SK-N-SH (cell line): ENCODE data around the gene SLC38A2. TPM values are rescaled to one million over a fixed set of nuclear protein-coding genes. Genes with fewer than 3 reads are reported as not detected.

ENCODE experiments used
- CTCF ChIA-PET: fragments of 300-600, 350-600 bp; formaldehyde crosslinking; extraction: SDS; loops from one replicate; lab custom pipeline; 2021; lab: Yijun Ruan, JAX
- POLR2A ChIA-PET: fragments of 350-600 bp; sonication (Branson Sonifier 250); formaldehyde crosslinking; extraction: SDS; loops from one replicate; lab custom pipeline; 2020; ENCODE audit warnings: antibody characterized with exemption, inconsistent platforms; lab: Yijun Ruan, JAX
- DNase-seq: peaks from one replicate; pipeline ENCODE4 v3.0.0; 2012
- H2AFZ ChIP-seq: fragments of 200-600 bp; sonication (generic); 2 replicates; pipeline ENCODE4 v1.8.1; 2016; ENCODE audit warnings: antibody characterized with exemption, mild to moderate bottlenecking, low read depth
- H3F3A ChIP-seq: fragments of 200-600 bp; sonication (generic); replicated peaks from 2 replicates; pipeline ENCODE3; 2016; ENCODE audit warnings: antibody characterized with exemption, mild to moderate bottlenecking; ENCODE audit not compliant: insufficient read depth
- H3K27ac ChIP-seq, 2 experiments: fragments of 200-500 bp in 1 of 2; fragments of 200-600 bp in 1 of 2; sonication (Bioruptor generic) in 1 of 2; sonication (generic), shearing (Covaris generic) in 1 of 2; 2 replicates each; pipeline versions ENCODE4 v1.5.1 to v1.6.1; 2014 to 2016; ENCODE audit warnings: low read depth in 2 of 2, inconsistent platforms in 1 of 2, low read length in 1 of 2, mild to moderate bottlenecking in 1 of 2, mixed read lengths in 1 of 2
- H3K27me3 ChIP-seq: fragments of 200-600 bp; sonication (generic), shearing (Covaris generic); 2 replicates; pipeline ENCODE4 v1.6.1; 2016; ENCODE audit warnings: mixed run types; ENCODE audit not compliant: insufficient read depth
- H3K36me3 ChIP-seq, 2 experiments: fragments of 200-500 bp in 1 of 2; fragments of 200-600 bp in 1 of 2; sonication (Bioruptor generic) in 1 of 2; sonication (generic) in 1 of 2; replicated peaks in 1 of 2; 2 replicates each; pipeline versions ENCODE3 to v1.5.1; 2014 to 2016; ENCODE audit warnings: low read length in 1 of 2, mild to moderate bottlenecking in 1 of 2; ENCODE audit not compliant: insufficient read depth in 2 of 2, control insufficient read depth in 1 of 2
- H3K4me1 ChIP-seq, 2 experiments: fragments of 200-500 bp in 1 of 2; fragments of 200-600 bp in 1 of 2; sonication (Bioruptor generic) in 1 of 2; sonication (generic), shearing (Covaris generic) in 1 of 2; 2 replicates each; pipeline versions ENCODE4 v1.5.1 to v1.6.1; 2014 to 2016; ENCODE audit warnings: low read depth in 1 of 2, low read length in 1 of 2, mixed run types in 1 of 2; ENCODE audit not compliant: insufficient read depth in 2 of 2, control insufficient read depth in 1 of 2
- H3K4me2 ChIP-seq: fragments of 200-600 bp; sonication (generic), shearing (Covaris generic); 2 replicates; pipeline ENCODE4 v1.6.1; 2017; ENCODE audit warnings: mixed run types
- H3K4me3 ChIP-seq, 2 experiments: fragments of 200-500 bp in 1 of 2; fragments of 200-600 bp in 1 of 2; sonication (Bioruptor generic) in 1 of 2; sonication (generic), shearing (Covaris generic) in 1 of 2; 2 replicates each; pipeline versions ENCODE4 v1.5.1 to v1.8.1; 2014 to 2016; ENCODE audit warnings: low read depth in 2 of 2, inconsistent platforms in 1 of 2, low read length in 1 of 2, mild to moderate bottlenecking in 1 of 2, mixed read lengths in 1 of 2, moderate library complexity in 1 of 2
- H3K79me2 ChIP-seq: fragments of 200-600 bp; sonication (generic); 2 replicates; pipeline ENCODE4 v1.8.1; 2017; ENCODE audit warnings: mild to moderate bottlenecking; ENCODE audit not compliant: insufficient read depth
- H3K9ac ChIP-seq: fragments of 200-600 bp; sonication (generic); 2 replicates; pipeline ENCODE4 v1.6.1; 2017; ENCODE audit warnings: mixed run types
- H3K9me2 ChIP-seq: fragments of 200-600 bp; sonication (generic); 2 replicates; pipeline ENCODE4 v1.6.1; 2017; ENCODE audit warnings: mixed run types
- H3K9me3 ChIP-seq: fragments of 200-600 bp; sonication (generic); 2 replicates; pipeline ENCODE4 v1.6.1; 2017; ENCODE audit warnings: mixed run types, mild to moderate bottlenecking, moderate library complexity
- H4K20me1 ChIP-seq: fragments of 200-600 bp; sonication (generic); 2 replicates; pipeline ENCODE4 v1.6.1; 2017; ENCODE audit warnings: mild to moderate bottlenecking, mixed run types; ENCODE audit not compliant: insufficient read depth
- CHD2 ChIP-seq: fragments of 150-350 bp; IDR thresholded peaks from 2 replicates; pipeline ENCODE4 v1.6.1; 2018; ENCODE audit warnings: low read length; ENCODE audit not compliant: partially characterized antibody
- CTCF ChIP-seq: fragments of 200-600 bp; sonication (generic); IDR thresholded peaks from 2 replicates; pipeline ENCODE4 v1.6.1; 2017; ENCODE audit warnings: antibody characterized with exemption, mild to moderate bottlenecking, moderate library complexity
- GABPA ChIP-seq: IDR thresholded peaks from 2 replicates; pipeline ENCODE4 v1.4.0; 2012; ENCODE audit warnings: low read depth, mild to moderate bottlenecking
- PBX3 ChIP-seq: IDR thresholded peaks from 2 replicates; pipeline ENCODE4; 2012
- POLR2AphosphoS5 ChIP-seq: IDR thresholded peaks from 2 replicates; pipeline ENCODE4 v1.6.1; 2012; ENCODE audit warnings: low read depth, low read length
- REST ChIP-seq: IDR thresholded peaks from 2 replicates; pipeline ENCODE4 v1.6.1; 2012; ENCODE audit warnings: mild to moderate bottlenecking, low read depth, low read length, moderate library complexity
- RXRA ChIP-seq: IDR thresholded peaks from 2 replicates; pipeline ENCODE4 v1.4.0; 2012; ENCODE audit warnings: low read depth, mild to moderate bottlenecking, borderline replicate concordance
- SIN3A ChIP-seq: IDR thresholded peaks from 2 replicates; pipeline ENCODE4 v1.6.1; 2012; ENCODE audit warnings: low read depth, mild to moderate bottlenecking, low read length, moderate library complexity, borderline replicate concordance
- SMC3 ChIP-seq: IDR thresholded peaks from 2 replicates; pipeline ENCODE4 v1.6.1; 2012; ENCODE audit warnings: low read depth, low read length, improper control_type of control experiment
- TAF1 ChIP-seq: IDR thresholded peaks from 2 replicates; pipeline ENCODE4 v1.6.1; 2012; ENCODE audit warnings: low read depth, mild to moderate bottlenecking, low read length, moderate library complexity, borderline replicate concordance
- ZBTB33 ChIP-seq: IDR thresholded peaks from 2 replicates; pipeline ENCODE4 v1.4.0; 2012; ENCODE audit warnings: low read depth, borderline replicate concordance
- WGBS: methylation state at CpG from one replicate; pipeline ENCODE4 v1.1.6; 2017; ENCODE audit warnings: low lambda C conversion rate; 5-methylcytosine and 5-hydroxymethylcytosine counted together
- polyA plus RNA-seq, 3 experiments: library from polyadenylated mRNA; depleted of rRNA; stranded (reverse); fragments of >200 nt; gene quantifications; 2 replicates each; pipeline ENCODE4 v1.2.3, GENCODE V29; 2012

SLC38A2 gene
- polyA plus RNA-seq, 1 of the 3 experiments (the other 2 are of a cell fraction): 135 TPM

GRCh38 chr12:46373301-46374296 is 1.0 kb upstream of the SLC38A2 start (continued):
- peak; percentile 40; the same call in 1 of the 2 replicates for TF ChIP-seq CTCF
- TF ChIP-seq GABPA: no peak
- no peak for TF ChIP-seq RXRA
- no peak for TF ChIP-seq ZBTB33
- peak; percentile 14; the same call in 1 of the 2 replicates for TF ChIP-seq SMC3
- TF ChIP-seq SIN3A: no peak
- TF ChIP-seq POLR2AphosphoS5: no peak

GRCh38 chr12:46371718-46372543 is 642 bp downstream of the SLC38A2 start:
- Histone ChIP-seq H2AFZ (no peak overlapping the region), H3K4me3 (peak overlapping the region; percentile 70 to 82), H3K9ac (peak overlapping the region; percentile 100), H3K9me2 (no peaks in the 10 kb centered on the region), H3K4me1 (peaks cover 15 to 30% of the 10 kb centered on the region in 2 experiments; a peak in 3 of 4 replicates), H3K27me3 (no peaks in the 10 kb centered on the region), H3F3A (peaks cover 52% of the 10 kb centered on the region)
- ChIA-PET CTCF (interaction anchor here (0.7 to 1.0 kb wide), 2 partner anchors 10 to 383 kb away, joined by 3 to 4 read pairs; no protein-coding TSS in a partner anchor), POLR2A (interaction anchor here (0.7 to 1.8 kb wide), 5 partner anchors 10 to 105 kb away, joined by 3 to 9 read pairs (median 3); partner anchors contain the start of gene SLC38A1)
- peak; percentile 10; the same call in 1 of the 2 replicates for TF ChIP-seq SMC3
- no peak for TF ChIP-seq SIN3A
- peak; percentile 41; the same call in 1 of the 2 replicates for TF ChIP-seq POLR2AphosphoS5
- TF ChIP-seq RXRA: peak; percentile 12; the same call in 1 of the 2 replicates
- peak; percentile 10 for TF ChIP-seq CHD2
- TF ChIP-seq PBX3: 0 out of 2 replicates have a peak, but pooled peaks have one; percentile 6
- TF ChIP-seq TAF1: 0 out of 2 replicates have a peak, but pooled peaks have one; percentile 4
- TF ChIP-seq REST: no peak
- TF ChIP-seq, all 33 proteins: peak for 6
- H3K36me3 ChIP-seq: peaks cover 42% of the 10 kb centered on the region in 2 experiments
- H3K79me2 ChIP-seq: peaks cover 56% of the 10 kb centered on the region
- H4K20me1 ChIP-seq: peaks cover 55% of the 10 kb centered on the region
- peak overlapping the region; percentile 94 to 97 for H3K27ac ChIP-seq
- peak overlapping the region; percentile 86 for H3K4me2 ChIP-seq
- DNase-seq: peak; percentile 82
- WGBS: under 1% methylated on average over 62 of the region's 74 CpGs
- no peaks in the 10 kb centered on the region for H3K9me3 ChIP-seq
